Mesothelial cell of epicardium (in vitro differentiated cells): ENCODE measurements around the gene PLEKHM1. TPM values are rescaled to one million over a fixed set of nuclear protein-coding genes. Genes with fewer than 3 reads are reported as not detected.
A peak's percentile ranks its signal among the peaks of the same experiment; 100 is the strongest.
"Not testable (repeated sequence)": the region's sequence is repeated elsewhere in the genome, so short reads cannot be mapped to it uniquely, and the experiment has no call there.

Experiments used
- DNase-seq, 2 experiments: peaks; one replicate each; pipeline ENCODE4 v3.0.0; 2021; ENCODE audit warnings: low spot score in 2 of 2; ENCODE audit not compliant: unreplicated experiment in 2 of 2
- H3K27ac Mint-ChIP-seq: 2 replicates; pipeline ENCODE4 v1.8.0; 2021; ENCODE audit warnings: mixed read lengths
- H3K27me3 Mint-ChIP-seq: 2 replicates; pipeline ENCODE4 v1.8.0; 2021; ENCODE audit warnings: low read depth, mixed read lengths
- H3K36me3 Mint-ChIP-seq: 2 replicates; pipeline ENCODE4 v1.8.0; 2021; ENCODE audit warnings: mixed read lengths
- H3K4me1 Mint-ChIP-seq: 2 replicates; pipeline ENCODE4 v1.8.0; 2021; ENCODE audit warnings: mixed read lengths
- H3K4me3 Mint-ChIP-seq: 2 replicates; pipeline ENCODE4 v1.8.0; 2021; ENCODE audit warnings: mild to moderate bottlenecking, moderate library complexity, mixed read lengths
- H3K9me3 Mint-ChIP-seq: 2 replicates; pipeline ENCODE4 v1.8.0; 2021; ENCODE audit warnings: mixed read lengths
- CTCF ChIP-seq: fragments of 200-600 bp; sonication (generic); IDR thresholded peaks from one replicate; pipeline ENCODE4 v1.5.0; 2021; ENCODE audit warnings: antibody characterized with exemption; ENCODE audit not compliant: unreplicated experiment
- total RNA-seq: library from RNA; stranded (reverse); gene quantifications from 3 replicates; pipeline ENCODE4 v1.2.1, GENCODE V29; 2021

The PLEKHM1 gene
- total RNA-seq, 1 donor from 2014 or later, result 33.2 TPM

- not testable (repeated sequence) for H3K4me1 Mint-ChIP-seq, DNase-seq, H3K9me3 Mint-ChIP-seq, H3K36me3 Mint-ChIP-seq, H3K4me3 Mint-ChIP-seq, H3K27ac Mint-ChIP-seq, H3K27me3 Mint-ChIP-seq
Observed at GRCh38 chr17:45443371-45444260, 46.9 kb downstream of the PLEKHM1 start.

- Mint-ChIP-seq H3K27ac (no peak overlapping the region), H3K36me3 (peaks cover 4% of the 10 kb centered on the region), H3K27me3 (no peaks in the 10 kb centered on the region), H3K4me3 (no peak overlapping the region), H3K4me1 (peaks cover 8% of the 10 kb centered on the region), H3K9me3 (no peaks in the 10 kb centered on the region)
- DNase-seq, result no peak
- TF ChIP-seq CTCF, result no peak
Observed at GRCh38 chr17:45441526-45442310, 48.8 kb downstream of the PLEKHM1 start.

- not testable (repeated sequence) for H3K4me1 Mint-ChIP-seq, H3K9me3 Mint-ChIP-seq, H3K4me3 Mint-ChIP-seq, H3K27me3 Mint-ChIP-seq, H3K36me3 Mint-ChIP-seq, DNase-seq, H3K27ac Mint-ChIP-seq
Observed at GRCh38 chr17:45440839-45441515, 49.5 kb downstream of the PLEKHM1 start.

GRCh38 chr17:45440161-45440778 lies 50.3 kb downstream of the PLEKHM1 start:
- H3K4me1 Mint-ChIP-seq, result peaks cover 8% of the 10 kb centered on the region
- H3K4me3 Mint-ChIP-seq, result no peak overlapping the region
- H3K9me3 Mint-ChIP-seq, result no peaks in the 10 kb centered on the region
- no peak for TF ChIP-seq CTCF
- no peak for DNase-seq
- peaks cover 1% of the 10 kb centered on the region for H3K27me3 Mint-ChIP-seq
- peaks cover 6% of the 10 kb centered on the region for H3K36me3 Mint-ChIP-seq
- no peak overlapping the region for H3K27ac Mint-ChIP-seq

GRCh38 chr17:45438931-45439610 lies 51.5 kb downstream of the PLEKHM1 start:
- Mint-ChIP-seq H3K27ac (peak overlapping the region; percentile 11), H3K4me3 (no peak overlapping the region)
- DNase-seq, result no peak

More at GRCh38 chr17:45438931-45439610, 51.5 kb downstream of the PLEKHM1 start:
- H3K9me3 Mint-ChIP-seq, result no peaks in the 10 kb centered on the region
- peaks cover 6% of the 10 kb centered on the region for H3K27me3 Mint-ChIP-seq
- peaks cover 8% of the 10 kb centered on the region for H3K4me1 Mint-ChIP-seq
- TF ChIP-seq CTCF, result no peak
- peaks cover 6% of the 10 kb centered on the region for H3K36me3 Mint-ChIP-seq
